MM.1S (cell line): ENCODE results near the gene TUBGCP2.

Experiments
- CTCF ChIP-seq: fragments of 300-600 bp; sonication (generic); IDR thresholded peaks from 2 replicates; pipeline ENCODE4 v1.5.1; 2016; ENCODE audit warnings: antibody characterized with exemption, low read length, mixed read lengths
- EZH2 ChIP-seq: fragments of 300-600 bp; sonication (generic); optimal IDR thresholded peaks from 2 replicates; pipeline ENCODE3; 2017; ENCODE audit warnings: low read depth, mild to moderate bottlenecking, antibody characterized with exemption, low read length, mixed read lengths
- EZH2phosphoT487 ChIP-seq: fragments of 300-600 bp; sonication (generic); IDR thresholded peaks from 2 replicates; pipeline ENCODE4 v1.6.1; 2018; ENCODE audit warnings: antibody characterized with exemption, low read length

GRCh38 chr10:133241501-133242205 lies 67.0 kb downstream of the TUBGCP2 start:
- TF ChIP-seq EZH2phosphoT487 (no peak), CTCF (no peak), EZH2 (no peak)
